SH-SY5Y (cell line): ENCODE results near the gene PRICKLE4.

Experiments
- GATA2 ChIP-seq: IDR thresholded peaks from 2 replicates; pipeline ENCODE4 v1.6.1; 2011; ENCODE audit warnings: mild to moderate bottlenecking, low read depth, low read length
- GATA3 ChIP-seq: IDR thresholded peaks from 2 replicates; pipeline ENCODE4 v1.6.1; 2011; ENCODE audit warnings: low read depth, mild to moderate bottlenecking, low read length, moderate library complexity

The PRICKLE4 gene

DNA sequence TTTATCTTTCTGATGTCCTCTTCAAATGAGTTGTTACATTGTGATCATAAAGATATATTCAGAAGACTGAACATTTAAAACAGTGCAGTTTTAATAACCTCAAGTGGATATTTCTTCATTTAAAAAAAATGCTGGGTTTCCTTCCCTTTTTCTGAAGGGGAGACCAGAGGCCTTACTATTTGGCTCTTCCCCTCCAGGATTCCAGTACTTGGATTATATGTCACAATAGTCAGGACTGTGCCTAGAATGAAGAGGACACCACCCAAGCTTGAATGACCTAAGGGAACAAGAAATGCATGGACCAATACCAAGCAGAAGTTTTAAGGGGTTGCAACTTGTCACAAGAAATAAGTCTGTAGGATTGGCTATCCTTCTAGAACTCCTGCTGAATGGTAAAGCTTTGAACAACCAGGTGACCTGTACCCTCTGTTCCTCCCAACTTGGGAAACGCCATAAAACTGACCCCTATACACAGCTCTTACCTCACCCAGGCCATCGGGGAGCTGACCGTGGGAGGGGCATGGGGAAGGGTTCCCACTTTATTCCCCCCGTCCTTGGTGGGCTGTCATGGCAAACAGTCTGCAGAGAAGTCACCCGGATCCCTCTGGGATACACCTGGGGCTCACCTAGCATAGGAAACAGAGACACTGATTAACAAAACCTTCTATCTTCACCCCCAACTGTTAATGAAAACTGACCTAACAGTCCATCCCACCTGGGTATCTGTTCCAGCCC is 2.9 kb upstream of the PRICKLE4 start:
- TF ChIP-seq GATA2 = no peak
- no peak for TF ChIP-seq GATA3

DNA sequence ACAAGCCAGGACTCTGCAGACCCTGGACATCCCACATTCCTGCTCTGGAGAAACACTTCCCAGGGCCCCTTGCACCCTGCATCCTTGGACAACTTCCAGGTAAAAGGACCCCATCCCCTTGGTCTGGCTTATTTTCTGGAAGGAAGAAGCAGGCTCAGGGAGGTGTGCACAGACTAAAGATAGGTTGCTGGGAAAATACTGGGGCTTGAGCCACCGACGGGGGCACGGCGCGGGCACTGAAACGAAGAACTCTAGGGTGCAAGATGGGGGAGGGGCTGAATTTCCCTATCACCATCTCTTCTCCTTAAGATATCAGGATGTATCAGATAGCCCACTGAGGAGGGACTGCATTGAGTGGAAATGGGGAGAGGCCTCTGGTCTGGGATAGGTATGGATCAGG is 1.7 kb upstream of the PRICKLE4 start:
- TF ChIP-seq GATA3 = no peak
- TF ChIP-seq GATA2 = no peak

DNA sequence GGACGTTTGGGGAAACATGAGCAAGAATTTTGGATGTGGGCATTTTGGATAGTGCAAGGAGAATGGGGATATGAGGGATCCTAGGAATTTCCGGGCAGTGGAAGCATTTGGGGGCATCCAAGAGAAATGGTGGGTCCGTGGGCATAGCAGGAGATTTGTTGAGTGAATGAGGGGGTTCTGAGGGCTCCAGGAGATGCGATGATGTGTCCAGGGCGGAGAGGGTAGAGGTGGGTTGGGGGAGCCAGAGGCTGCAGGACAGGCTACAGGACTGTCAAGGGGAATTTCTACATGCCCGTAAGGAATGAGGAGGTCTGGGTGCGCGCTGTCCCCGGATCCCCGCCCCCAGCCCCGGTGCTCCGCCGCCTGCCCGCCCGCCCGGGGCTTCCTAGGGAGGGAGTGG is 1.2 kb upstream of the PRICKLE4 start:
- TF ChIP-seq GATA2 (no peak), GATA3 (no peak)

DNA sequence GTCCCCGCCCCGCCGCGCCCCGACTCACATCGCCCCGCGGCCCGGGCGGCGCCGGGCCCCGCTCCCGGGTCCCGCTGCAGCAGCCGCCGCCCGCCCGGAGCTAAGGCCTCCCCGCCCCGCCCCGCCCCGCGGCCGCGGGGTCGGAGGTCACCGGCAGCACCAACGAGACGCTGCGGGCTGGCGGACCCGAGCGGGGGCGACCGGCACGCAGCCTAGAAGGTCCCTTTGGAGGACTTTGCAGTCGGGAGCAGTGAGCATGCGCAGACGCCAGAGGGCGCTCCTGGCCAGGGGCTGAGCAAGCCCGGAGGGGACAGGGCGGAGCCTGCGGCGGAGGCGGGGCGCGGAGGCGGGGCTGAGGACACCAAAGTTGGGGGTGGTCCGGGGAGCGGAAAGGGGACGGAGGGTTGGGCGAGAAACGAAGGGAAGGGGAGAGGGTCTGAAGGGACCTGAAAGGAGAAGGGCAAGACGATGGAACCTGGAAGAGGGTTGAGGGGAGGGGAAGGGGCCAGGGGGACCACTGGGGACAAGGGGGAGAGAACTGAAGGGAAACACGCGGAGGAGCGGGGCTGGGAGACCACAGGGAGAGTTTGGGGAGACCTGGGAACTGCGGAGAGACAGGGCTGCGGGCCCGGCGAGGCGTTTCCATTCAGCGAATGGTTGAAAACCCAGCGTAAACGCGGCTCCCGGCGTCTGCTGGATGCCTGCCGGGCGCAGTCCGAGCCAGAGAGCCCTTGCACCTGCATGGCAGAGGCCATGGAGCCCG is 613 bp upstream of the PRICKLE4 start, which contains the start of gene FRS3:
FRS3 (minus strand) TSS at position 113 of the 763 bp plus-strand sequence. CDS start 2,913 bp downstream, outside the sequence.
- TF ChIP-seq GATA3 (no peak), GATA2 (no peak)

DNA sequence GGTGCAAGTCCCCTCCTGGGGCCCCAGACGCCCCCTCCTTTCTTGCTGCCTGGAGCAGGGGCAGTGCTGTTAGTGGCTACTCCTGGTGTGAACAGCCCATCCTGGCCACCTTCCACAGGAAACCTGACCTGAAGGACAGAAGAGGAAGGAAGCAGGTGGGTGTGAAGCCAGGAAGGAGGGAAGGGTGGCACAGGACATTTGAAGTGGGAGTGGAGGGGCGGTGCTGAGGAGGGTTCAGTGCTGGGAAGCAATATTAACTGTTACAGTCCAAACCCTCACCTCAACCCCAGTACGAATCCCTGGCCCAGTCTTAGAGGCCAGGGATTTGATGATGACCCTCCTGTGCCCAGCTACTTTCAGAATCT is 766 bp downstream of the PRICKLE4 start:
- TF ChIP-seq GATA2 = no peak
- no peak for TF ChIP-seq GATA3

DNA sequence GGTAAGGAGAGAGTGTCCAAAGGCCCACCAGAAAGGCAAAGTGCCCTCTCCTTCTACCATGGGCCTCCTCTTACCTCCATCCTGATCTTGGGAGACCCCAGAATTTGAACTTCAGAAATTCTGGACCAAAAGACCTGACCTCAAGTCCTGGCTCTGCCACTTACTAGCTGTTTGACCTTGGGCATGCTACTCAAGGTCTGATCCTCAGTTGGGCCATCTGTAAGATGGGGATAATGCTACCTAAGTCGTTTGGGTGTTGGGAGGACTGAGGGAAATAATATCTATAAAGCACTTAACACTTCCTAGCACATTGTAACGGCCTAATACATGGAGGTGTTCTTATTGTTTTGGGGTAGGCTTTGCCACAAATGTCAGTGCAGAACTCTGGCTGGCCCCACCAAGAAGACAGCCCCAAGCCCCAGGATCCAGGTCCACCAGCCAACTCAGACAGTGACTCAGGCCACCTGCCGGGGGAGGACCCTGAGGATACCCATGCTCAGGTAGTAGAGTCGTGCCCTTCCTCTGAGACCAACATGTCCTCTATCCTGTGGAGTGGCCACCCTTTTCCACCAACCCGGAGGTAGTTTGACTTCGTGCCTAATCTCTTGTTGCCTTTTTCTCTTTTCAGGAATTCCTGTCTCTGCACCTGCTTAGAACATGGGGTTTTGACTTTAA is 2.7 kb downstream of the PRICKLE4 start:
- TF ChIP-seq GATA3 (no peak), GATA2 (no peak)

DNA sequence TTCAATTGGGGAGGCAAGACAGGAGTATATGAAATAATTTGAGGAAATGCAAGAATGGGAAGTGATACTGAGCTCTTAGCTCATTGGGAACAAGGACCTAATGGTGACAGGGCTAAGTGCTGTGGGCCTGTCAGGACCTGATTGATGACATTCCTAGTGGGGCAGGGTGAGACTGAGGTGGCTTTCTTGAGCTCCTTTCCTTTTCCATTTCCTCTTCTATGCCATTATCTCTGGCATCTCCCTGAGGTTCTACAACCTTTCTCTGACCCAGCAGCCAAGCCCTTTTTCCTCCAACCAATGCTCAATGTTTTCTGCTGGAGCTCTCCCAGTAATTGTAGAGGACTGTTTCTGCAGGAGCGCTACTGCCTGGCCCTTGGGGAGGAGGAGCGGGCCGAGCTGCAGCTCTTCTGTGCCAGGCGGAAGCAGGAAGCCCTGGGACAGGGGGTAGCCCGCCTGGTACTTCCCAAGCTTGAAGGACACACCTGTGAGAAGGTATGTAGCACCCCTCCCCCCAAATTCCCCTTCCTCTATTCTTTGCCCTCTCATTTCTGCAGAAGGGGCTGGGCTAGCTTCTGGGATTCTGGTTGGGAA is 4.1 kb downstream of the PRICKLE4 start:
- TF ChIP-seq GATA3 (no peak), GATA2 (no peak)

DNA sequence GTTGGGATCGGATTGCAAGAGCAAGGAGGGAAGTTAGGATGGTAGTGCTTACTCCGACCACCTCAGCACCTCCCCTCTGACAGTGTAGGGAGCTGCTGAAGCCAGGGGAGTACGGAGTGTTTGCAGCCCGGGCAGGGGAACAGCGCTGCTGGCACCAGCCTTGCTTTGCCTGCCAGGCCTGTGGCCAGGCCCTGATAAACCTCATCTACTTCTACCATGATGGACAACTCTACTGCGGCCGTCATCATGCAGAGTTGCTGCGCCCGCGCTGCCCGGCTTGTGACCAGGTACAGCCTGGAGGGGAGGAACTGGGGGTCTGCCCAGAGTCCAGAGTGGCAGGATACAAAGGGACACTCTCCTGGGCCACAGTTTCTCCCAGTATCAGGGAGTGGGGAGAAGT is 4.7 kb downstream of the PRICKLE4 start:
- TF ChIP-seq GATA2 = no peak
- no peak for TF ChIP-seq GATA3

DNA sequence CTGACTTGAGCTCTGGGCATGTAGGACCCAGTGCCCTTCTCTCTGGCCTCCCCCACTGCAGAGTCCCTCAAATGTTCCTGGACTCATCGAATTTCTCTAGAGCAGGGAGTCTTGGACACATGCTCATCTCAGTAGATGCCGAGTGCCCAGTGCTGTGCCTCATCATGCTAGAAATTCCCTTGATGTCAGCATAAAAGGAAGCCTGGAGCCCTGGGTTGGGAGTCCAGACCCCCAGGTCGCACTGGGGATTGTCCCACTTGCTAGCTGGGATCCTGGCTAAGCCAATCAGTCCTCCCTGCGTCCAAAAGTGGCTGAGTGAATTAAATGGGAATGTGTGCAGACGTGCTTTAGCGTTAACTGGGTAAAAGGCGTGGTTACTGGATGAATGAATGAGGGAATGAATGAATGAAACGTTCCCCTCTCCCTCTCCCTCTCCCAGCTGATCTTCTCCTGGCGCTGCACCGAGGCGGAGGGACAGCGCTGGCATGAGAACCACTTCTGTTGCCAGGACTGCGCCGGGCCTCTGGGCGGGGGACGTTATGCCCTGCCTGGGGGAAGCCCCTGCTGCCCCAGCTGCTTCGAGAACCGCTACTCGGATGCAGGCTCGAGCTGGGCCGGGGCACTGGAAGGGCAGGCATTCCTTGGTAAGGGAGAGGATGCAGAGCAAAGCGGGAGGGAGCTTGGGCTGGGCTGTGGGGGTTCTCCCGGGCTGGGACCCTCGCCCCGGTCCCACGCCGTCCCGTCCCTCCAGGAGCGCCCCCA is 5.3 kb downstream of the PRICKLE4 start:
- no peak for TF ChIP-seq GATA2
- TF ChIP-seq GATA3 = no peak

DNA sequence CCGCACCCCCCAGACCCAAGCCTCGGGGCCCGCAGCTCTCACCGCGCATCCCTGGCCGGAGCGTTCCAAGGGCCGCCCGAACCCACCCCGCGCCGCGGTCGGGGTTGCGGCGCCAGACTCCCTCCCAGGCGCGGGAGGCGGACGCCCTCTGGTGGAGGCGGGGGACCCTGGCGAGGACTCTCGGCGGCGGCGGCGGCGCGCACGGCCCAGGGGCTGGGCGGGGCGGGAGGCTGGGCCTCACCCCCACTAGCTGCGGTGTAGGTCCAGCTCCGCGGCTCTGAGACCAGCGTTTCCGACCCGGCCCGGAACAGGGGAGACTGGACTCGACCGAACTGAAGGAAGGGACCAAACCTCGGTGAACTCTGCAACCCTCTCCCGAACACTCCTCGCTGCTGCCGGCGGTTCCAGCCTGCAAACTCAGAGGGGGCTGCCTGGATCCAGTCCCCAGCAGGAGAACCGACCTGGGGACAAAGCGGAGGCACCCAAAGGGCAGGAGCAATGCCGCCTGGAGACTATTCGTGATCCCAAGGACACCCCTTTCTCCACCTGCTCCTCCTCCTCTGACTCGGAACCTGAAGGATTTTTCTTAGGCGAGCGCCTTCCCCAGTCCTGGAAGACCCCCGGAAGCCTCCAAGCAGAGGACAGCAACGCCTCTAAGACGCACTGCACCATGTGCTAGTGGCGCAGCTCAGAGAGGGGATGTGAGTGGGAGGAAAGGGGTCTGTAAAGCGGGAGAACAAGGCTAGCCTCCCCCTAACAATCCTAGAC is 6.1 kb downstream of the PRICKLE4 start:
- TF ChIP-seq GATA3 = no peak
- no peak for TF ChIP-seq GATA2

DNA sequence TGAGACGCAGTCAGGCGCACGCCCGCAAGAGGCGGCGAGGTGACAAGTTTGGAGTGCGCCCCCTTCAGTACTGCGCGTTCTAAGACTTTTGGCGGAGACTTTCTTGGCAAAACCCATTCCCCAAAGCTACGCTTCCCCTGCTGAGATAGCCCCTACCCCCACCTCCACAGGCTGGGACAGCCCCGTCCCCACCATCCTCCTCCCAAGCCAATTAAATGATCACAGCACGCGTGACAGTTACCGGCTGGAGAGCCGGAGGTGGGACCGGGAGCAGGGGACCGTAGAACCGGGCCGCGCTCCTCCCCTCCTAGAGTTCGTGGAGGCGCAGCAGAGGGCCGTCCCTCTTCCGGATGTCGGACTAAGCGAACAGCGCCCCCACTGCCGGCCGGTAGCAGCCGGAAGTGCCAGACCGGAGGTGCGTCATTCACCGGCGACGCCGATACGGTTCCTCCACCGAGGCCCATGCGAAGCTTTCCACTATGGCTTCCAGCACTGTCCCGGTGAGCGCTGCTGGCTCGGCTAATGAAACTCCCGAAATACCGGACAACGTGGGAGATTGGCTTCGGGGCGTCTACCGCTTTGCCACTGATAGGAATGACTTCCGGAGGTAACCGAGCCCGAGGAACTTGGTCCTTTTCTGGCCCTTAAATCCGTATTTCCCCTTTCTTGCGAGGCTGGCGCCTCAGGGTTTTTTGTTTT is 6.8 kb downstream of the PRICKLE4 start, which contains the start of gene TOMM6:
TOMM6 (plus strand) TSS at position 476 of the 699 bp plus-strand sequence; CDS start at position 480, 4 bp downstream.
- TF ChIP-seq GATA2 (no peak), GATA3 (no peak)

DNA sequence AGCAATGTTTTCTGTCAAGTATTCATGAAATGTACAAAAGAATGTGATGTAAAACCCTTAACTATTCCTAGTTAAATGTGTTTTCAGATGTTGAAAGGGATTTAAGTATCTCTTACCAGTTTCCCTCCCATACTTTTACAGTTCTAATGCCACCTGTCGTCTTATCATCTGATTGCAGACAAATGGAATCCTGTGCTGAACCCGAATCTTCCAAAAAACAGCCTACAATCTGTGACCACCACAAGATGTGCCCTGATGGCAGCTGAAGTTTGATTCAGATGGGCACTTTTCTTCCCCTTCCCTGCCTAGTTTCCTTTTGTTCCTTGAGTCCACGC is 8.8 kb downstream of the PRICKLE4 start:
- TF ChIP-seq GATA2 = no peak
- TF ChIP-seq GATA3 = no peak
